ENCODE measurements around the gene ANKS1A. TPM values are rescaled to one million over a fixed set of nuclear protein-coding genes. Genes with fewer than 3 reads are reported as not detected.

Gene ANKS1A
- total and polyA plus RNA-seq, 4 experiments from 2014 or later: 1.2 to 15.6 (median 9.4) TPM

DNA sequence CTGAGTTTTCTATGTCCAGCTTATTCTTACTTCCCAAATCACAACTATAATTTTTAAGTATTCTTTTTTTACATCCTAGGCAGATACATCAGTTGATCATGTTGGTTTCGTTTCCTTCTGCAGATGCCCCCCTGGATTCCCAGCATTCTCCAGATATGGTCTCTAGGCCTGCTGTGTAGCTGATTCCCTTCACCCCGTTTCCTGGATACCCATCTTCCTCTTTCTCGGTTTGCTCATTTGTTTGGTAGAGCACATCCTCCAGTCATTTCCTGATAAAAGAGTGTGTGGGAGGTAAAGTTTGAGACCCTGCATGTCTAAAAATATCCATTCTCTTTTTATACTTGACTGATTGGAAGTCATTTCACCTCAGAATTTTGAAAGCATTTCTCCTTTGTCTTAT, 66.4 kb downstream of the ANKS1A start:
- no peaks in the 10 kb centered on the region for H3K27me3 Mint-ChIP-seq
- POLR2A ChIA-PET (ENCODE audit: partially characterized antibody): no interaction called here

GRCh38 chr6:34957231-34957783, 68.3 kb downstream of the ANKS1A start:
- Histone ChIP-seq H3K9me3 (ENCODE audit: control insufficient read depth in 1 of 2, low read length in 2 of 2) (no peaks in the 10 kb centered on the region), H3K27me3 (ENCODE audit: insufficient read depth, low read length) (no peaks in the 10 kb centered on the region), H3K36me3 (ENCODE audit: insufficient read depth, low read length) (no peaks in the 10 kb centered on the region), H3K27ac (ENCODE audit: low read depth, low read length) (no peak overlapping the region), H3K4me1 (ENCODE audit: insufficient read depth, low read length) (no peaks in the 10 kb centered on the region), H3K4me3 (ENCODE audit: low read length in 2 of 2) (no peak overlapping the region)
- ChIA-PET CTCF (ENCODE audit: partially characterized antibody) (no interaction called here), POLR2A (ENCODE audit: partially characterized antibody) (no interaction called here)
- Mint-ChIP-seq H3K4me1 (peaks cover 0 to 11% (median 6%) of the 10 kb centered on the region in 4 donors), H3K36me3 (peaks cover 0 to 2% of the 10 kb centered on the region in 2 donors), H3K27me3 (no peaks in the 10 kb centered on the region), H3K4me3 (no peak overlapping the region), H3K27ac (no peak overlapping the region), H3K9me3 (no peaks in the 10 kb centered on the region)
- intact Hi-C loops (cut with micrococcal nuclease): no loop called here
- no peak for DNase-seq

More for the DNA sequence above, 66.4 kb downstream of the ANKS1A start:
- Mint-ChIP-seq H3K27ac (no peak overlapping the region), H3K4me1 (peaks cover 0 to 6% (median 4%) of the 10 kb centered on the region in 4 donors), H3K36me3 (peaks cover 0 to 2% of the 10 kb centered on the region in 2 donors), H3K9me3 (no peaks in the 10 kb centered on the region), H3K4me3 (no peak overlapping the region)
- CTCF ChIA-PET (ENCODE audit: partially characterized antibody): no interaction called here
- intact Hi-C loops (cut with micrococcal nuclease): no loop called here
- no peaks in the 10 kb centered on the region for H3K36me3 ChIP-seq (ENCODE audit: insufficient read depth, low read length)
- no peak for DNase-seq
- no peak overlapping the region for H3K4me3 ChIP-seq (ENCODE audit: low read length in 2 of 2)
- H3K27ac ChIP-seq (ENCODE audit: low read depth, low read length): no peak overlapping the region
- no peaks in the 10 kb centered on the region for H3K27me3 ChIP-seq (ENCODE audit: insufficient read depth, low read length)
- H3K4me1 ChIP-seq (ENCODE audit: insufficient read depth, low read length): no peaks in the 10 kb centered on the region
- no peaks in the 10 kb centered on the region for H3K9me3 ChIP-seq (ENCODE audit: control insufficient read depth in 1 of 2, low read length in 2 of 2)

- Histone ChIP-seq H3K4me3 (ENCODE audit: low read length in 2 of 2) (no peak overlapping the region), H3K9me3 (ENCODE audit: control insufficient read depth in 1 of 2, low read length in 2 of 2) (no peaks in the 10 kb centered on the region), H3K4me1 (ENCODE audit: insufficient read depth, low read length) (no peaks in the 10 kb centered on the region), H3K36me3 (ENCODE audit: insufficient read depth, low read length) (no peaks in the 10 kb centered on the region), H3K27me3 (ENCODE audit: insufficient read depth, low read length) (no peaks in the 10 kb centered on the region), H3K27ac (ENCODE audit: low read depth, low read length) (no peak overlapping the region)
- Mint-ChIP-seq H3K4me1 (peaks cover 3 to 11% (median 7%) of the 10 kb centered on the region in 4 donors), H3K36me3 (peaks cover 0 to 2% of the 10 kb centered on the region in 2 donors), H3K4me3 (no peak overlapping the region), H3K9me3 (no peaks in the 10 kb centered on the region), H3K27me3 (no peaks in the 10 kb centered on the region), H3K27ac (no peak overlapping the region)
- ChIA-PET POLR2A (ENCODE audit: partially characterized antibody) (no interaction called here), CTCF (ENCODE audit: partially characterized antibody) (no interaction called here)
- DNase-seq: no peak
- intact Hi-C loops (cut with micrococcal nuclease): no loop called here
These were observed 69.7 kb downstream of the ANKS1A start for GRCh38 chr6:34958734-34959133.

DNA sequence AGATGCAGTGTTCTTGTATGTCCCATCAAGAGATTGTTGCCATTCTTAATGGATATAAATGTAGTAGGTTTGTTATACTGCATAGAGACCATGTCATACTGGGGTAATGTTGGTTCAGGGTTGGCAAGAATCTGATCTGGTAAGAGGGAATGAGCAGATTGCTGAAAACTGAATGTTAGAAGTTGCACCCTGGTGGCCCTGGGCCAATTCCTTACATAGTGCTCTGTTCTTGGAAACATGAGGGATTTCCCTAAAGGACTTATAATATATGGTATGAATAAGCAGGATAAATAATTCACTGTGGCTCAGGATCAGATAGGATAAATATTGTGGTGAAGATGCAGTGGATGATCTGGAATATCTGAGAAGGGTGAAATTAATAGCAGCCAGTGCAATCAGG, 70.2 kb downstream of the ANKS1A start:
- intact Hi-C loops (cut with micrococcal nuclease): no loop called here
- no peaks in the 10 kb centered on the region for H3K36me3 ChIP-seq (ENCODE audit: insufficient read depth, low read length)
- peaks cover 0 to 2% of the 10 kb centered on the region in 2 donors for H3K36me3 Mint-ChIP-seq
- no peaks in the 10 kb centered on the region for H3K27me3 ChIP-seq (ENCODE audit: insufficient read depth, low read length)
- ChIA-PET POLR2A (ENCODE audit: partially characterized antibody) (no interaction called here), CTCF (ENCODE audit: partially characterized antibody) (no interaction called here)
- no peaks in the 10 kb centered on the region for H3K27me3 Mint-ChIP-seq
- H3K4me1 ChIP-seq (ENCODE audit: insufficient read depth, low read length): no peaks in the 10 kb centered on the region
- no peak overlapping the region for H3K4me3 ChIP-seq (ENCODE audit: low read length in 2 of 2)
- H3K27ac Mint-ChIP-seq: no peak overlapping the region
- H3K4me1 Mint-ChIP-seq: peaks cover 4 to 8% (median 6%) of the 10 kb centered on the region in 4 donors
- H3K27ac ChIP-seq (ENCODE audit: low read depth, low read length): no peak overlapping the region
- no peaks in the 10 kb centered on the region for H3K9me3 ChIP-seq (ENCODE audit: control insufficient read depth in 1 of 2, low read length in 2 of 2)
- DNase-seq: no peak
- H3K9me3 Mint-ChIP-seq: no peaks in the 10 kb centered on the region
- no peak overlapping the region for H3K4me3 Mint-ChIP-seq

GRCh38 chr6:34961082-34961481, 72.0 kb downstream of the ANKS1A start:
- POLR2A ChIA-PET (ENCODE audit: partially characterized antibody): no interaction called here
- intact Hi-C loops (cut with micrococcal nuclease): no loop called here
- Histone ChIP-seq H3K27me3 (ENCODE audit: insufficient read depth, low read length) (no peaks in the 10 kb centered on the region), H3K27ac (ENCODE audit: low read depth, low read length) (no peak overlapping the region), H3K4me1 (ENCODE audit: insufficient read depth, low read length) (no peaks in the 10 kb centered on the region), H3K4me3 (ENCODE audit: low read length in 2 of 2) (no peak overlapping the region), H3K36me3 (ENCODE audit: insufficient read depth, low read length) (no peaks in the 10 kb centered on the region), H3K9me3 (ENCODE audit: control insufficient read depth in 1 of 2, low read length in 2 of 2) (no peaks in the 10 kb centered on the region)
- Mint-ChIP-seq H3K4me1 (peaks cover 0 to 8% (median 6%) of the 10 kb centered on the region in 4 donors), H3K36me3 (peaks cover 0 to 2% of the 10 kb centered on the region in 2 donors), H3K27ac (peak overlapping the region in 2 of 7 donors; percentile 2 to 59), H3K27me3 (no peaks in the 10 kb centered on the region), H3K4me3 (no peak overlapping the region), H3K9me3 (no peaks in the 10 kb centered on the region)
- CTCF ChIA-PET (ENCODE audit: partially characterized antibody): no interaction called here
- DNase-seq: no peak

DNA sequence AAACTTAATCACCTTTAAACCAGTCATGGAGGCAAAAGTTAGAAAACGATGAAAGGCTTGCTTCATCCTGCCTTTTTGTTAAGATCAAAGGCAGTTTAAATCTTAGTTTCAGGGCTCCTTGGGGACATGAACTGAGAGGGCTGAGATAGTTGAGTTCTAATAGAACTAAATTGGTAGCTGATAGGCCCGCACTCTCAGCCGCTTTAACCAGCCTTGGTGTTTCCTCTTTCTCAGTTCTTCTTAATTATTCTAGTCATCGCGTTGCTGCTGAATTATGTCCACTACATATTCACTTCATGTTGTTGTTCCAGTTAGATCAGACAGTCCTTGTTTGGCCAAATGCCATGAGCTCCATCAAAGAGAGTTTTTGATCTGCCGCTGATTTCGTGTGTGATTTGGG, 72.5 kb downstream of the ANKS1A start:
- H3K36me3 Mint-ChIP-seq: peaks cover 0 to 2% of the 10 kb centered on the region in 2 donors
- DNase-seq: no peak
- peaks cover 0 to 8% (median 6%) of the 10 kb centered on the region in 4 donors for H3K4me1 Mint-ChIP-seq
- Histone ChIP-seq H3K36me3 (ENCODE audit: insufficient read depth, low read length) (no peaks in the 10 kb centered on the region), H3K27ac (ENCODE audit: low read depth, low read length) (no peak overlapping the region), H3K9me3 (ENCODE audit: control insufficient read depth in 1 of 2, low read length in 2 of 2) (no peaks in the 10 kb centered on the region), H3K4me1 (ENCODE audit: insufficient read depth, low read length) (no peaks in the 10 kb centered on the region), H3K4me3 (ENCODE audit: low read length in 2 of 2) (no peak overlapping the region), H3K27me3 (ENCODE audit: insufficient read depth, low read length) (no peaks in the 10 kb centered on the region)
- POLR2A ChIA-PET (ENCODE audit: partially characterized antibody): no interaction called here
- no peaks in the 10 kb centered on the region for H3K9me3 Mint-ChIP-seq
- peak overlapping the region in 1 of 7 donors; percentile 2 for H3K27ac Mint-ChIP-seq
- no peak overlapping the region for H3K4me3 Mint-ChIP-seq
- H3K27me3 Mint-ChIP-seq: no peaks in the 10 kb centered on the region
- CTCF ChIA-PET (ENCODE audit: partially characterized antibody): no interaction called here
- intact Hi-C loops (cut with micrococcal nuclease): no loop called here

DNA sequence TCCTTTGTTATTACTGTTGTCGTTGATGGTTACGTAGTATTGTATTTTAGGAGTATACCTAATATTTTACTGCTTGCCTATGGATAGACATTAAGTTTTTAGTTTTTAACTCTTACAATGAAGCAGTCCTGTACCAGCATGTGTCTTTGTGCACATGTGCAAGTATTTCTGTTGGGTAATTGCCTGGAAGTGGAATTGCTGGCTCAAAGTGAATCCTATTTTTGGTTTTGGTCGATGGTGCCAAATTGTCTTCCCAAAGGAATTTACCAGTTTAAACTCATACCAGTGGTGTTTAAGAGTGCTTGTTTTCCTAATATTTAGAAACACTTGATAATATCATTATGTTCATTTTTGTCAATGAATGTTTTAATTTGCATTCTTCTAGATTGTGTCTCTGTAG, 75.5 kb downstream of the ANKS1A start:
- CTCF ChIA-PET (ENCODE audit: partially characterized antibody): no interaction called here

More for the DNA sequence above, 75.5 kb downstream of the ANKS1A start:
- Histone ChIP-seq H3K27me3 (ENCODE audit: insufficient read depth, low read length) (no peaks in the 10 kb centered on the region), H3K36me3 (ENCODE audit: insufficient read depth, low read length) (no peaks in the 10 kb centered on the region), H3K27ac (ENCODE audit: low read depth, low read length) (no peak overlapping the region), H3K4me1 (ENCODE audit: insufficient read depth, low read length) (no peaks in the 10 kb centered on the region), H3K4me3 (ENCODE audit: low read length in 2 of 2) (no peak overlapping the region), H3K9me3 (ENCODE audit: control insufficient read depth in 1 of 2, low read length in 2 of 2) (no peaks in the 10 kb centered on the region)
- Mint-ChIP-seq H3K4me3 (no peak overlapping the region), H3K27me3 (no peaks in the 10 kb centered on the region), H3K4me1 (peaks cover 0 to 8% (median 6%) of the 10 kb centered on the region in 4 donors), H3K36me3 (peaks cover 2 to 7% of the 10 kb centered on the region in 2 donors), H3K9me3 (no peaks in the 10 kb centered on the region), H3K27ac (peak overlapping the region in 1 of 7 donors; percentile 27)
- intact Hi-C loops (cut with micrococcal nuclease): no loop called here
- no peak for DNase-seq
- POLR2A ChIA-PET (ENCODE audit: partially characterized antibody): interaction anchor here (0.6 kb wide), 1 partner anchor 9 kb away, joined by 3 read pairs; no protein-coding TSS in a partner anchor

Measured in CD4-positive, alpha-beta memory T cell (primary cell).